HepG2 (cell line): ENCODE results near the gene SEMA6B. TPM values are rescaled to one million over a fixed set of nuclear protein-coding genes. Genes with fewer than 3 reads are reported as not detected.

ENCODE experiments used
- ATF3 ChIP-seq: sonication (generic); formaldehyde crosslinking; IDR thresholded peaks from 2 replicates; pipeline ENCODE4 v1.4.0; 2020; ENCODE audit warnings: missing genetic modification reagents
- FUBP1 ChIP-seq: sonication (generic); formaldehyde crosslinking; IDR thresholded peaks from 2 replicates; pipeline ENCODE4 v1.5.1; 2020; ENCODE audit warnings: missing genetic modification reagents, mild to moderate bottlenecking, borderline replicate concordance
- GABPB1 ChIP-seq: IDR thresholded peaks from 2 replicates; pipeline ENCODE4 v1.6.1; 2016; ENCODE audit warnings: mild to moderate bottlenecking, missing genetic modification reagents, moderate library complexity, missing compliant biosample characterization
- MXI1 ChIP-seq: IDR thresholded peaks from 3 replicates; pipeline ENCODE4 v1.6.1; 2012; ENCODE audit warnings: low read depth, low read length, inconsistent platforms, borderline replicate concordance
- POGK ChIP-seq: sonication (generic); formaldehyde crosslinking; conservative IDR thresholded peaks from 2 replicates; pipeline ENCODE4 v1.8.0; 2022; ENCODE audit warnings: mild to moderate bottlenecking, moderate library complexity, missing genetic modification reagents
- POLR2AphosphoS5 ChIP-seq: IDR thresholded peaks from 2 replicates; pipeline ENCODE4 v1.6.1; 2012; ENCODE audit warnings: low read depth, low read length
- PRPF4 ChIP-seq: fragments of 200-400 bp; formaldehyde crosslinking; IDR thresholded peaks from 2 replicates; pipeline ENCODE4 v1.6.1; 2016; ENCODE audit warnings: low read length, low read depth; ENCODE audit not compliant: poor library complexity, severe bottlenecking
- SMC3 ChIP-seq: IDR thresholded peaks from 2 replicates; pipeline ENCODE4 v1.6.1; 2011; ENCODE audit warnings: low read length, improper control_type of control experiment
- SRY ChIP-seq: sonication (generic); formaldehyde crosslinking; IDR thresholded peaks from 2 replicates; pipeline ENCODE4 v1.8.0; 2022; ENCODE audit warnings: mild to moderate bottlenecking, missing genetic modification reagents
- SSRP1 ChIP-seq: IDR thresholded peaks from 2 replicates; pipeline ENCODE4 v1.6.1; 2016; ENCODE audit warnings: control low read depth
- TAF1 ChIP-seq: sonication (generic); formaldehyde crosslinking; IDR thresholded peaks from 2 replicates; pipeline ENCODE4 v1.4.0; 2020; ENCODE audit warnings: missing genetic modification reagents
- TEAD3 ChIP-seq: optimal IDR thresholded peaks from 2 replicates; pipeline ENCODE3; 2016; ENCODE audit warnings: borderline replicate concordance
- ZBTB10 ChIP-seq: sonication (generic); formaldehyde crosslinking; IDR thresholded peaks from 2 replicates; pipeline ENCODE4 v1.4.0; 2020; ENCODE audit warnings: missing genetic modification reagents, borderline replicate concordance
- ZBTB3 ChIP-seq: sonication (generic); formaldehyde crosslinking; IDR thresholded peaks from 2 replicates; pipeline ENCODE4 v1.4.0; 2020; ENCODE audit warnings: low read depth, mild to moderate bottlenecking, moderate library complexity, missing genetic modification reagents, borderline replicate concordance
- ZMAT3 ChIP-seq: sonication (generic); formaldehyde crosslinking; conservative IDR thresholded peaks from 2 replicates; pipeline ENCODE4 v1.7.0; 2021; ENCODE audit warnings: missing genetic modification reagents
- ZNF451 ChIP-seq: sonication (generic); formaldehyde crosslinking; IDR thresholded peaks from 2 replicates; pipeline ENCODE4 v1.5.0; 2020; ENCODE audit warnings: mild to moderate bottlenecking, missing genetic modification reagents
- ZNF75D ChIP-seq: sonication (generic); formaldehyde crosslinking; IDR thresholded peaks from 2 replicates; pipeline ENCODE4 v1.8.1; 2023; ENCODE audit warnings: missing genetic modification reagents, mild to moderate bottlenecking, borderline replicate concordance
- polyA plus RNA-seq, 8 experiments: library from polyadenylated mRNA; depleted of rRNA in 3 of 8; stranded (reverse) in 7 of 8; unstranded in 1 of 8; fragments of >200 nt; fragmentation: Illumina TruSeq in 4 of 8; extraction: Trizol in 4 of 8; gene quantifications; 2 replicates each; pipeline versions ENCODE4 v1.2.1 to v1.2.3, GENCODE V29; 2011 to 2016; ENCODE audit warnings: low read depth in 4 of 8, missing spikeins in 1 of 8, mixed read lengths in 1 of 8; ENCODE audit not compliant: insufficient read depth in 1 of 8
- total RNA-seq, 5 experiments: library from RNA; depleted of rRNA; stranded (reverse); fragments of >200 nt; fragmentation: Illumina TruSeq; extraction: Trizol; gene quantifications; 2 replicates each; pipeline ENCODE4 v1.2.3, GENCODE V29; 2016; ENCODE audit warnings: low read depth in 1 of 5

The SEMA6B gene
- total and polyA plus RNA-seq, 2 of the 13 experiments (the other 11 are each of a cell fraction or from before 2014, with no cell fraction given): 45.5 to 67.1 TPM

- TF ChIP-seq TAF1 (peak; percentile 88), SMC3 (no peak), ATF3 (CRISPR knock-in tag) (no peak), PRPF4 (peak; percentile 31), POGK (CRISPR knock-in tag) (0 out of 2 replicates have a peak, but pooled peaks have one; percentile 17), MXI1 (peak; percentile 13; the same call in 1 of the 3 replicates), TEAD3 (CRISPR knock-in tag) (peak; percentile 40), GABPB1 (peak; percentile 64), ZNF75D (CRISPR knock-in tag) (no peak), FUBP1 (CRISPR knock-in tag) (no peak), SRY (CRISPR knock-in tag) (no peak), ZNF451 (CRISPR knock-in tag) (peak; percentile 62; the same call in 1 of the 2 replicates), ZBTB3 (CRISPR knock-in tag) (no peak), SSRP1 (CRISPR knock-in tag) (0 out of 2 replicates have a peak, but pooled peaks have one; percentile 32), ZMAT3 (CRISPR knock-in tag) (peak; percentile 32; the same call in 1 of the 2 replicates), POLR2AphosphoS5 (peak; percentile 96), ZBTB10 (CRISPR knock-in tag) (peak; percentile 79; the same call in 1 of the 2 replicates)
Measured at GRCh38 chr19:4539693-4540581, 19.5 kb downstream of the SEMA6B start, which contains the start of gene LRG1 (continued).
